ENCODE data around the gene ALPG.

- TF ChIP-seq POLR2A (IDR thresholded peaks at IDR 0.05) = no peak
- no peak for TF ChIP-seq CTCF (IDR thresholded peaks at IDR 0.05)
Observed at GRCh38 chr2:232405943-232406510, 617 bp upstream of the ALPG start.
